KMS-11 (cell line): ENCODE data around the gene TMC1.
"Not testable (repeated sequence)": the region's sequence is repeated elsewhere in the genome, so short reads cannot be mapped to it uniquely, and the experiment has no call there.

Source experiments
- H2AFZ ChIP-seq: fragments of 200-600 bp; sonication (generic); 2 replicates; pipeline ENCODE4 v1.6.1; 2016; ENCODE audit warnings: antibody characterized with exemption, mixed run types, low read depth
- H3K27ac ChIP-seq: fragments of 200-600 bp; sonication (generic); 2 replicates; pipeline ENCODE4 v1.6.1; 2016; ENCODE audit warnings: mild to moderate bottlenecking, mixed run types
- H3K27me3 ChIP-seq: fragments of 200-600 bp; sonication (generic); 2 replicates; pipeline ENCODE4 v1.6.1; 2017; ENCODE audit warnings: mild to moderate bottlenecking, low read depth, mixed run types, moderate library complexity; ENCODE audit not compliant: insufficient read depth
- H3K36me3 ChIP-seq: fragments of 200-600 bp; sonication (generic); 2 replicates; pipeline ENCODE4 v1.6.1; 2017; ENCODE audit warnings: mild to moderate bottlenecking, mixed run types; ENCODE audit not compliant: insufficient read depth
- H3K4me1 ChIP-seq: fragments of 200-600 bp; sonication (generic); 2 replicates; pipeline ENCODE4 v1.6.1; 2016; ENCODE audit warnings: mild to moderate bottlenecking, low read depth, mixed run types; ENCODE audit not compliant: poor library complexity, severe bottlenecking
- H3K4me2 ChIP-seq: fragments of 200-600 bp; sonication (generic); 2 replicates; pipeline ENCODE4 v1.7.0; 2016; ENCODE audit warnings: mild to moderate bottlenecking, mixed run types
- H3K4me3 ChIP-seq: fragments of 200-600 bp; sonication (generic); IDR thresholded peaks from 2 replicates; pipeline ENCODE4 v1.6.1; 2017; ENCODE audit warnings: low read depth, low read length, mixed read lengths; ENCODE audit not compliant: insufficient read depth
- H3K79me2 ChIP-seq: fragments of 200-600 bp; sonication (generic); 2 replicates; pipeline ENCODE4 v1.6.1; 2016; ENCODE audit warnings: low read depth, mixed run types; ENCODE audit not compliant: insufficient read depth
- H3K9ac ChIP-seq: fragments of 200-600 bp; sonication (generic); 2 replicates; pipeline ENCODE4 v1.6.1; 2016; ENCODE audit warnings: mild to moderate bottlenecking, mixed run types
- H4K20me1 ChIP-seq: fragments of 200-600 bp; sonication (generic); 2 replicates; pipeline ENCODE4 v1.6.1; 2016; ENCODE audit warnings: mild to moderate bottlenecking, mixed run types; ENCODE audit not compliant: insufficient read depth
- CTCF ChIP-seq: fragments of 200-600 bp; sonication (generic); conservative IDR thresholded peaks from 2 replicates; pipeline ENCODE4 v1.6.1; 2017; ENCODE audit warnings: low read depth, mild to moderate bottlenecking, antibody characterized with exemption, low read length, moderate library complexity, mixed read lengths

TMC1 gene

GRCh38 chr9:72476617-72477437 lies 44.6 kb upstream of the TMC1 start:
- H3K79me2 ChIP-seq: no peaks in the 10 kb centered on the region
- H3K4me1 ChIP-seq: peaks cover 22% of the 10 kb centered on the region
- H3K9ac ChIP-seq: no peak overlapping the region
- TF ChIP-seq CTCF: no peak
- no peak overlapping the region for H3K27ac ChIP-seq
- no peak overlapping the region for H3K4me2 ChIP-seq
- H2AFZ ChIP-seq: no peak overlapping the region
- H3K4me3 ChIP-seq: no peak overlapping the region
- H3K36me3 ChIP-seq: no peaks in the 10 kb centered on the region
- H4K20me1 ChIP-seq: no peaks in the 10 kb centered on the region
- H3K27me3 ChIP-seq: no peaks in the 10 kb centered on the region

- Histone ChIP-seq H3K9ac (no peak overlapping the region), H3K4me2 (no peak overlapping the region), H3K36me3 (no peaks in the 10 kb centered on the region), H3K27ac (no peak overlapping the region), H2AFZ (peak overlapping the region; percentile 45; the same call in 1 of the 2 replicates), H3K27me3 (no peaks in the 10 kb centered on the region), H3K4me3 (no peak overlapping the region), H3K4me1 (peaks cover 18% of the 10 kb centered on the region), H4K20me1 (no peaks in the 10 kb centered on the region), H3K79me2 (no peaks in the 10 kb centered on the region)
- no peak for TF ChIP-seq CTCF
Measured at GRCh38 chr9:72477930-72478518, 43.4 kb upstream of the TMC1 start.

DNA sequence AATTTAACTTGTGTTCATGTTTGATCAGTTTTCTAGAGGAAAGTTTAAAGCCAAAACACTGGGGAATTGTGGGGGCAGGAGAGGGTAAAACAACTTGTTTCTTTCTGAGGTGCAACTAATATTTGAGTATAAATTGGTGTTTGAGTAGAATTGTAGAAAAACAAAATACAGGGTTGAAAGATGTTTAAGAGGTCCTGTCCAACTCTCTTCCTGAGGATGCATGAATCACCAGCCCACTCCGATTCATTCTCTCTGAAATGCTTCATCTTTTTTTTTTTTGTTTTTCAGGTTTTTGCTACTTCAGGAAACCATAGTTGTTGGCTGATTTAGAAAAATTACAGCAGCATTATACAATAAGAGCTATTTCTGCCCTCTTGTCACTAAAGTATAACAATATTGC lies 42.4 kb upstream of the TMC1 start:
- H3K9ac ChIP-seq: no peak overlapping the region

DNA sequence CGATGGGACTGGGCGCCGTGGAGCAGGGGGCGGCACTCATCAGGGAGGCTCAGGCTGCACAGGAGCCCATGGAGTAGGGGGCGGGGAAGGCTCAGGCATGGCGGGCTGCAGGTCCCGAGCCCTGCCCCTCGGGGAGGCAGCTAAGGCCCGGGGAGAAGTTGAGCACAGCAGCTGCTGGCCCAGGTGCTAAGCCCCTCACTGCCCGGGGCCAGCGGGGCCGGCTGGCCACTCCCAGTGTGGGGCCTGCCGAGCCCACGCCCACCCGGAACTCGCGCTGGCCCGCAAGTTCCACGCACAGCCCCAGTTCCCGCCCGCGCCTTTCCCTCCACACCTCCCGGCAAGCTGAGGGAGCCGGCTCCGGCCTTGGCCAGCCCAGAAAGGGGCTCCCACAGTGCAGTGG lies 41.1 kb upstream of the TMC1 start:
- not testable (repeated sequence) for H2AFZ ChIP-seq, H3K4me2 ChIP-seq, H3K4me3 ChIP-seq, H3K4me1 ChIP-seq, H3K27me3 ChIP-seq, H3K79me2 ChIP-seq, H4K20me1 ChIP-seq, H3K27ac ChIP-seq, H3K36me3 ChIP-seq, H3K9ac ChIP-seq

More for the DNA sequence above, 42.4 kb upstream of the TMC1 start:
- no peak overlapping the region for H3K4me3 ChIP-seq
- no peaks in the 10 kb centered on the region for H3K79me2 ChIP-seq
- no peak overlapping the region for H3K4me2 ChIP-seq
- H2AFZ ChIP-seq: no peak overlapping the region
- no peak overlapping the region for H3K27ac ChIP-seq
- TF ChIP-seq CTCF: no peak
- no peaks in the 10 kb centered on the region for H3K36me3 ChIP-seq
- peaks cover 9% of the 10 kb centered on the region for H3K4me1 ChIP-seq
- no peaks in the 10 kb centered on the region for H4K20me1 ChIP-seq
- no peaks in the 10 kb centered on the region for H3K27me3 ChIP-seq

- no peaks in the 10 kb centered on the region for H3K4me1 ChIP-seq
- no peaks in the 10 kb centered on the region for H3K36me3 ChIP-seq
- no peaks in the 10 kb centered on the region for H3K27me3 ChIP-seq
- H3K27ac ChIP-seq: no peak overlapping the region
- no peaks in the 10 kb centered on the region for H3K79me2 ChIP-seq
- no peak for TF ChIP-seq CTCF
- H3K4me3 ChIP-seq: no peak overlapping the region
- H3K4me2 ChIP-seq: no peak overlapping the region
- H4K20me1 ChIP-seq: no peaks in the 10 kb centered on the region
- no peak overlapping the region for H2AFZ ChIP-seq
- no peak overlapping the region for H3K9ac ChIP-seq
Measured at GRCh38 chr9:72480921-72481320, 40.5 kb upstream of the TMC1 start.
